ENCODE measurements around the gene DNAH9.

DNA sequence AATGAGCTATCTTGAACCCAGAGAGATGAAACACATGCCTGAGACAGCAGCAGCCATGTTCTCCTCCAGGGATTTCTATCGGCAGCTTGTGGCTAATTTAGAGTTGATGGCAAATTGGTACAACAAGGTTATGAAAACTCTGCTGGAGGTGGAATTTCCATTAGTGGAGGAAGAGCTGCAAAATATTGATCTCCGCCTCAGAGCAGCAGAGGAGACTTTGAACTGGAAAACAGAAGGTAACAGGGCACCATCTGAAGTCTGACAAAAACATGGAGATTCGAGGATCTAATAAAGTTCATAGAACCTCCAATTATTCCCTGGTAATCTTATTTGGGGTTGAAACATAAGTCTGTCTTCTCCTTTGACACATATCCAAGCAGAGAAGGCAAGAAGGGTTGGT lies 52.8 kb downstream of the DNAH9 start:
- TF ChIP-seq, protein P1, sequence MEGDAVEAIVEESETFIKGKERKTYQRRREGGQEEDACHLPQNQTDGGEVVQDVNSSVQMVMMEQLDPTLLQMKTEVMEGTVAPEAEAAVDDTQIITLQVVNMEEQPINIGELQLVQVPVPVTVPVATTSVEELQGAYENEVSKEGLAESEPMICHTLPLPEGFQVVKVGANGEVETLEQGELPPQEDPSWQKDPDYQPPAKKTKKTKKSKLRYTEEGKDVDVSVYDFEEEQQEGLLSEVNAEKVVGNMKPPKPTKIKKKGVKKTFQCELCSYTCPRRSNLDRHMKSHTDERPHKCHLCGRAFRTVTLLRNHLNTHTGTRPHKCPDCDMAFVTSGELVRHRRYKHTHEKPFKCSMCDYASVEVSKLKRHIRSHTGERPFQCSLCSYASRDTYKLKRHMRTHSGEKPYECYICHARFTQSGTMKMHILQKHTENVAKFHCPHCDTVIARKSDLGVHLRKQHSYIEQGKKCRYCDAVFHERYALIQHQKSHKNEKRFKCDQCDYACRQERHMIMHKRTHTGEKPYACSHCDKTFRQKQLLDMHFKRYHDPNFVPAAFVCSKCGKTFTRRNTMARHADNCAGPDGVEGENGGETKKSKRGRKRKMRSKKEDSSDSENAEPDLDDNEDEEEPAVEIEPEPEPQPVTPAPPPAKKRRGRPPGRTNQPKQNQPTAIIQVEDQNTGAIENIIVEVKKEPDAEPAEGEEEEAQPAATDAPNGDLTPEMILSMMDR (IDR thresholded peaks at IDR 0.05), result no peak
- no peak for TF ChIP-seq POLR2A (IDR thresholded peaks at IDR 0.05)

All from Peyer's patch (tissue), 4 donors.